Brain microvascular endothelial cell (primary cell): ENCODE measurements around the gene EPHA10.

ENCODE experiments used
- DNase-seq: peaks from one replicate; pipeline ENCODE4 v3.0.0-alpha.2; 2020
- H3K27ac ChIP-seq: fragments of 250-450 bp; sonication (Bioruptor Pico); 2 replicates; pipeline ENCODE4 v1.5.1; 2020; ENCODE audit warnings: mild to moderate bottlenecking, moderate library complexity
- H3K27me3 ChIP-seq: fragments of 250-450 bp; sonication (Bioruptor Pico); replicated peaks from 2 replicates; pipeline ENCODE4 v1.5.1; 2020; ENCODE audit warnings: mild to moderate bottlenecking
- H3K36me3 ChIP-seq: fragments of 250-450 bp; sonication (Bioruptor Pico); replicated peaks from 2 replicates; pipeline ENCODE4 v1.5.1; 2020; ENCODE audit warnings: mild to moderate bottlenecking
- H3K4me3 ChIP-seq: 2 replicates; pipeline ENCODE4 v1.5.1; 2011; ENCODE audit warnings: low read depth, mild to moderate bottlenecking, control low read depth, low read length, moderate library complexity
- in situ Hi-C: cut with HindIII; loops from 2 replicates; pipeline ENCODE4 v1.10.0; 2017; ENCODE audit warnings: low sequenced_read_pairs, low pct_ligation_motif_present
- TF ChIP-seq, protein P1 (sequence below): IDR thresholded peaks from 2 replicates; pipeline ENCODE4 v1.5.1; 2011; ENCODE audit warnings: low read depth, mild to moderate bottlenecking, moderate library complexity, low read length, control low read depth, inconsistent platforms; ENCODE audit errors: missing control alignments

The EPHA10 gene

DNA sequence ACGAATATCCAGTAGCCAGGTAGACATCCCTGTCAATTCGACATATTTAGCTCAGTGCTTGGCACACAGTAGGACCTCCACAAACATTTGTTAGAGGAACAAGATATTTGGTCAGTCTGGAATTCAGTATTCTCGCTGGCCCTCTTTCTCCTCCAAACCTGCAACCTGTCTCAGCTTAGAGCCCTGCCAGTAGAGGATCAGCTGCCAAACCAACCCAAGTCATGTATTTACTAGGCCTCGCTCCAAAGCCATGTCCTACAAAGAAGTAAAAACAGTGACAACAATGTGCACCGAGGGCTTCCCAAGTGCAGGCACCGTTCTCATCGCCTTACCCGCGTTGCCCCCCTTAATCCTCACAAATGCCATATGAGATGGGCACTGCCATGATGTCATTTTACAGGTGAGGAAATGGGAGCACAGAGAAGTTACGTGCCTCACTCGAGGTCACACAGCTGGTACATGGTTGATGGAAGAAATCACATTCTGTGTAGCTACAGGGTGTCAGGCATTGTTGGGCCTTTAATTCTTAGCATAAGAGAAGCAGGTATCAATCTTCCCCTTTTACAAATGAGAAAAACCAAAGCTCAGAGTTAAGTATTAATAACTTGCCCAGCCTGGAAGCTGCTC is 98.6 kb downstream of the EPHA10 start:
- TF ChIP-seq, protein P1, sequence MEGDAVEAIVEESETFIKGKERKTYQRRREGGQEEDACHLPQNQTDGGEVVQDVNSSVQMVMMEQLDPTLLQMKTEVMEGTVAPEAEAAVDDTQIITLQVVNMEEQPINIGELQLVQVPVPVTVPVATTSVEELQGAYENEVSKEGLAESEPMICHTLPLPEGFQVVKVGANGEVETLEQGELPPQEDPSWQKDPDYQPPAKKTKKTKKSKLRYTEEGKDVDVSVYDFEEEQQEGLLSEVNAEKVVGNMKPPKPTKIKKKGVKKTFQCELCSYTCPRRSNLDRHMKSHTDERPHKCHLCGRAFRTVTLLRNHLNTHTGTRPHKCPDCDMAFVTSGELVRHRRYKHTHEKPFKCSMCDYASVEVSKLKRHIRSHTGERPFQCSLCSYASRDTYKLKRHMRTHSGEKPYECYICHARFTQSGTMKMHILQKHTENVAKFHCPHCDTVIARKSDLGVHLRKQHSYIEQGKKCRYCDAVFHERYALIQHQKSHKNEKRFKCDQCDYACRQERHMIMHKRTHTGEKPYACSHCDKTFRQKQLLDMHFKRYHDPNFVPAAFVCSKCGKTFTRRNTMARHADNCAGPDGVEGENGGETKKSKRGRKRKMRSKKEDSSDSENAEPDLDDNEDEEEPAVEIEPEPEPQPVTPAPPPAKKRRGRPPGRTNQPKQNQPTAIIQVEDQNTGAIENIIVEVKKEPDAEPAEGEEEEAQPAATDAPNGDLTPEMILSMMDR: no peak
- H3K4me3 ChIP-seq: no peak overlapping the region
- no peaks in the 10 kb centered on the region for H3K36me3 ChIP-seq
- H3K27me3 ChIP-seq: peaks cover 17% of the 10 kb centered on the region
- in situ Hi-C loops: no loop called here
- no peak for DNase-seq
- H3K27ac ChIP-seq: no peak overlapping the region
